ENCODE data around the gene SPTB.

DNA sequence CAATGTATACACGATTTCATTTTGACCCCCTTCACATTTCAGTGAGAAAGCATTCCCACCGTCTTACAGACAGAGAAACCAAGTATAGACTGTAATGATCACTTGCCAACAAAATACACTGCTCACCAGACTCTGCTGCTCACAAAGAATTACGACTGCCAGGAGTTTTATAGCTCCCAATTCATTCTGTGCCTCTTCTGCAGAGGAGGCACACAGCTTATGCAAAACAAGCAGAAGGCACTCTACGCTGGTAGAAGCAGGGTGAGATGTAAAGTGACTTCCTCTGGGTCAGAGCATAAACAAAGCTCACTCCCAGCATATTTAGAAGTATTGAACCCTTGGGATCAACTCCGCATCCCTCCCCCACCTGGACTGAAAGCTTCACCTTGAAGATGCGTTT, 14.6 kb downstream of the SPTB start:
- TF ChIP-seq, protein P1, sequence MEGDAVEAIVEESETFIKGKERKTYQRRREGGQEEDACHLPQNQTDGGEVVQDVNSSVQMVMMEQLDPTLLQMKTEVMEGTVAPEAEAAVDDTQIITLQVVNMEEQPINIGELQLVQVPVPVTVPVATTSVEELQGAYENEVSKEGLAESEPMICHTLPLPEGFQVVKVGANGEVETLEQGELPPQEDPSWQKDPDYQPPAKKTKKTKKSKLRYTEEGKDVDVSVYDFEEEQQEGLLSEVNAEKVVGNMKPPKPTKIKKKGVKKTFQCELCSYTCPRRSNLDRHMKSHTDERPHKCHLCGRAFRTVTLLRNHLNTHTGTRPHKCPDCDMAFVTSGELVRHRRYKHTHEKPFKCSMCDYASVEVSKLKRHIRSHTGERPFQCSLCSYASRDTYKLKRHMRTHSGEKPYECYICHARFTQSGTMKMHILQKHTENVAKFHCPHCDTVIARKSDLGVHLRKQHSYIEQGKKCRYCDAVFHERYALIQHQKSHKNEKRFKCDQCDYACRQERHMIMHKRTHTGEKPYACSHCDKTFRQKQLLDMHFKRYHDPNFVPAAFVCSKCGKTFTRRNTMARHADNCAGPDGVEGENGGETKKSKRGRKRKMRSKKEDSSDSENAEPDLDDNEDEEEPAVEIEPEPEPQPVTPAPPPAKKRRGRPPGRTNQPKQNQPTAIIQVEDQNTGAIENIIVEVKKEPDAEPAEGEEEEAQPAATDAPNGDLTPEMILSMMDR (IDR thresholded peaks at IDR 0.05): no peak
- TF ChIP-seq EP300 (IDR thresholded peaks at IDR 0.05): no peak
